ENCODE measurements around the gene CRTC3. TPM values are rescaled to one million over a fixed set of nuclear protein-coding genes. Genes with fewer than 3 reads are reported as not detected.

CRTC3 gene
- total and polyA plus RNA-seq, 2 of the 4 experiments (the other 2 are of a cell fraction): 4.7 to 14.8 TPM

GRCh38 chr15:90660195-90660998, 130.7 kb downstream of the CRTC3 start:
- no peak overlapping the region for H4K5ac ChIP-seq (ENCODE audit: low read depth, low read length)
- BruUV-seq (replicated peaks): no TSS peak
- no peak overlapping the region for H4K91ac ChIP-seq (ENCODE audit: insufficient read depth, low read depth, low read length)
- no peak overlapping the region for H3K23ac ChIP-seq (ENCODE audit: low read depth, low read length)
- peaks cover 2% of the 10 kb centered on the region; the same call in 1 of the 2 replicates for H3K9me1 ChIP-seq (ENCODE audit: insufficient read depth, low read length)
- no peak overlapping the region; the same call in 1 of the 2 replicates for H3K18ac ChIP-seq (ENCODE audit: low read depth, low read length)
- no peak overlapping the region; the same call in 1 of the 2 replicates for H3K4me2 ChIP-seq (ENCODE audit: low read depth, low read length)
- in situ Hi-C loops (cut with MboI; ENCODE audit: low sequenced_read_pairs) (no loop called here), dilution Hi-C loops (cut with HindIII; ENCODE audit: low sequenced_read_pairs, unreplicated experiment) (no loop called here), intact Hi-C loops (cut with micrococcal nuclease) (loop anchor here (5.0 kb wide), 1 partner anchor 227 kb away; no protein-coding TSS in a partner anchor)
- H3K27ac ChIP-seq (ENCODE audit: insufficient read depth, low read length): no peak overlapping the region
- H3K56ac ChIP-seq (ENCODE audit: extremely low read depth, insufficient read depth, low read length): no peak overlapping the region
- H3K9ac ChIP-seq (ENCODE audit: low read depth, low read length): no peak overlapping the region
- H2AK5ac ChIP-seq (ENCODE audit: low read depth, low read length): no peak overlapping the region
- peak overlapping the region; percentile 12 for H3K4ac ChIP-seq (ENCODE audit: low read depth, low read length)
- no peaks in the 10 kb centered on the region for H3K79me1 ChIP-seq (ENCODE audit: low read depth in 1 of 2, low read length in 2 of 2)
- no peaks in the 10 kb centered on the region for H4K20me1 ChIP-seq (ENCODE audit: insufficient read depth, low read length)
- no peak overlapping the region for H2BK5ac ChIP-seq (ENCODE audit: low read depth, low read length, poor library complexity, severe bottlenecking)
- TF ChIP-seq CEBPB (IDR thresholded peaks at IDR 0.05; ENCODE audit: low read depth, low read length) (no peak), ELK1 (IDR thresholded peaks at IDR 0.05; ENCODE audit: borderline replicate concordance, low read depth, low read length) (no peak), RCOR1 (IDR thresholded peaks at IDR 0.05; ENCODE audit: insufficient replicate concordance, low read length) (peak; percentile 72), MAFK (IDR thresholded peaks at IDR 0.05; ENCODE audit: low read depth, low read length) (no peak), MXI1 (IDR thresholded peaks at IDR 0.05; ENCODE audit: borderline replicate concordance, low read depth, low read length) (no peak), USF2 (IDR thresholded peaks at IDR 0.05; ENCODE audit: low read depth, low read length) (peak; percentile 39; the same call in 1 of the 2 replicates), FOS (IDR thresholded peaks at IDR 0.05; ENCODE audit: low read depth, low read length) (peak; percentile 74), RFX5 (IDR thresholded peaks at IDR 0.05; ENCODE audit: low read depth, low read length) (no peak)
- ATAC-seq (ENCODE audit: low read depth) (peak; percentile 95), DNase-seq (peak; percentile 91)
- no peak overlapping the region for H2BK120ac ChIP-seq (ENCODE audit: low read depth, low read length)
- ChIA-PET POLR2A (ENCODE audit: unreplicated experiment) (no interaction called here), CTCF (interaction anchor here (0.6 kb wide), 1 partner anchor 21 kb away, joined by 3 read pairs; no protein-coding TSS in a partner anchor)
- H3K27me3 ChIP-seq (ENCODE audit: control insufficient read depth, insufficient read depth, low read length): no peaks in the 10 kb centered on the region
- H2AFZ ChIP-seq (replicated peaks; ENCODE audit: low read length, poor library complexity): peak overlapping the region; percentile 79
- H3K4me1 ChIP-seq (ENCODE audit: control insufficient read depth, insufficient read depth, low read length): peaks cover 11% of the 10 kb centered on the region
- H4K8ac ChIP-seq (ENCODE audit: low read depth in 2 of 2, low read length in 2 of 2): no peak overlapping the region; a peak in 1 of 4 replicates
- H2BK20ac ChIP-seq (ENCODE audit: low read depth, low read length): no peak overlapping the region
- no peak overlapping the region for H2BK15ac ChIP-seq (ENCODE audit: low read depth, low read length)
- H3K14ac ChIP-seq (replicated peaks; ENCODE audit: low read depth, low read length): no peak overlapping the region
- WGBS, 2 experiments (ENCODE audit: extremely low coverage in 2 of 2, insufficient read length in 1 of 2): 0% methylated on average over 1 of the region's 12 CpGs; no CpG with 5 or more reads in 1 of the 2 experiments
- H3K9me3 ChIP-seq (ENCODE audit: control insufficient read depth, insufficient read depth, low read length): no peaks in the 10 kb centered on the region
- no peak overlapping the region for H3K4me3 ChIP-seq (ENCODE audit: insufficient read depth, low read depth, low read length)
- no peaks in the 10 kb centered on the region for H3K36me3 ChIP-seq (ENCODE audit: control insufficient read depth, insufficient read depth, low read length)
- no peak overlapping the region for H2AK9ac ChIP-seq (replicated peaks; ENCODE audit: low read depth, low read length, poor library complexity)
